CD4-positive, alpha-beta T cell treated with Interleukin-6 for 4 hours (primary cell): ENCODE results near the gene PHB1.
"Not testable (repeated sequence)": the region's sequence is repeated elsewhere in the genome, so short reads cannot be mapped to it uniquely, and the experiment has no call there.

Experiments
- DNase-seq: peaks from one replicate; pipeline ENCODE4 v3.0.0-alpha.2; 2020; ENCODE audit warnings: mixed read lengths

The PHB1 gene

GRCh38 chr17:49439305-49439672, 24.6 kb upstream of the PHB1 start:
- no peak for DNase-seq

- DNase-seq: no peak
Measured at GRCh38 chr17:49438436-49439278, 24.0 kb upstream of the PHB1 start.

GRCh38 chr17:49437696-49438435, 23.2 kb upstream of the PHB1 start:
- no peak for DNase-seq

GRCh38 chr17:49436174-49436573, 21.5 kb upstream of the PHB1 start:
- DNase-seq: no peak

GRCh38 chr17:49435671-49436029, 21.0 kb upstream of the PHB1 start:
- DNase-seq: no peak

GRCh38 chr17:49434821-49435670, 20.4 kb upstream of the PHB1 start:
- peak; percentile 50 for DNase-seq

- no peak for DNase-seq
Measured at GRCh38 chr17:49433000-49433694, 18.5 kb upstream of the PHB1 start.

- no peak for DNase-seq
Measured at GRCh38 chr17:49431743-49432142, 17.1 kb upstream of the PHB1 start.

- DNase-seq: no peak
Measured at GRCh38 chr17:49425004-49425286, 10.3 kb upstream of the PHB1 start.

GRCh38 chr17:49424276-49425003, 9.8 kb upstream of the PHB1 start:
- not testable (repeated sequence) for DNase-seq

GRCh38 chr17:49422714-49423113, 8.0 kb upstream of the PHB1 start:
- DNase-seq: no peak

GRCh38 chr17:49419761-49420160, 5.1 kb upstream of the PHB1 start:
- not testable (repeated sequence) for DNase-seq

- not testable (repeated sequence) for DNase-seq
Measured at GRCh38 chr17:49418754-49419740, 4.4 kb upstream of the PHB1 start.

- DNase-seq: no peak
Measured at GRCh38 chr17:49414271-49414621, 436 bp downstream of the PHB1 start.

GRCh38 chr17:49409066-49409465, 5.6 kb downstream of the PHB1 start:
- no peak for DNase-seq

GRCh38 chr17:49407981-49408501, 6.6 kb downstream of the PHB1 start:
- DNase-seq: peak; percentile 84

GRCh38 chr17:49407086-49407485, 7.6 kb downstream of the PHB1 start:
- no peak for DNase-seq

GRCh38 chr17:49406421-49407061, 8.1 kb downstream of the PHB1 start:
- DNase-seq: no peak

GRCh38 chr17:49404906-49405305, 9.8 kb downstream of the PHB1 start:
- no peak for DNase-seq

- DNase-seq: no peak
Measured at GRCh38 chr17:49404361-49404760, 10.3 kb downstream of the PHB1 start.
